Activated effector memory CD4-positive, alpha-beta T cell treated with anti-CD3 and anti-CD28 coated beads, Interleukin-2, amount 50 U/mL, for 16 hours (primary cell): ENCODE measurements around the gene AGR2.
"Not testable (repeated sequence)": the region's sequence is repeated elsewhere in the genome, so short reads cannot be mapped to it uniquely, and the experiment has no call there.

ENCODE experiments used
- DNase-seq: peaks from one replicate; pipeline ENCODE4 v3.0.0-alpha.2; 2020

AGR2 gene

GRCh38 chr7:16804674-16805439 lies at the start of gene AGR2:
TSS of gene AGR2 (minus strand) at chr7:16804999. CDS start at chr7:16801796, 3,203 bp downstream.
- no peak for DNase-seq

GRCh38 chr7:16853189-16853588 lies 48.4 kb upstream of the AGR2 start:
- not testable (repeated sequence) for DNase-seq

GRCh38 chr7:16851829-16852228 lies 47.0 kb upstream of the AGR2 start:
- no peak for DNase-seq

DNA sequence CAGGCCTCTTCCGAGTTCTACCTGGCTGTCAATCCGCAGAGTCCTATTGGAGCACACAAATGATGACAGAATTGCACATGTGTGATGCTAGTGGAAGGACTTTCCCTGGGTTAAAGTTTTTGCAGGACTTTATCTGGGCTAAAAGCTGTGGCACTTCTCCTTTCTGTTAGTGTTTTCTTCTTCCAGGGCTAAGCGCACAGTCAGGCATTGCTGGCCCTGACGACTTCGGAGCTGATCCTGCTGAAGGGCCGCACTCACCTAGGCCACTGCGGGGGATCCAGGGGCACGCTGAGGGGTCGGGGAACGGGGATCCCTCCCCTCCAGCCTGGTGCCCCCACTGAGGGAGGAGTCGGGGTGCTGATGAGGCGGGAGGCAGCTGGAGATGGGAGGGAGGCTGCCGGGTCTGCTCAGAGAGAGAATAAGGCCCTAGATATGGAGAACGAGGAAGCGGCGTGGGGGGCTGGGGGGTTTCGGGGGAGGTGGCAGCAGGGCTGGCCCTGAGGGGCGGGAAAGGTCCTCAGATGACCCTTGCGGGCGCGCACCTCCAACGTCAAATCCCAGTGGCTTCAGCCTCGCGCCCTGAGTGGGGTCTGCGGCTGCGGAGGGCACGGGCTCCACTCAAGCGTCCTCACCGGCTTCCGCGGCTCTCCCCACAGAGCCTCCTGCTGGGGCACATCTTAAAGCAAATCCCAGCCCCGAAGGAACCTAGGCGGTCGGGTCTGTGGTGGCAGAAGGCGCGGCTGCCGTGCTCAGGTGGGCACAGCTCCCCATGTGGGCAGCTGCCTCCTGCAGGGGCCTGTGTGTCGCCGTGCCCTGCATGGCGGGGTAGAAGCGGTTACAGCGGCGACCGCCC lies 46.0 kb upstream of the AGR2 start:
- DNase-seq = no peak

DNA sequence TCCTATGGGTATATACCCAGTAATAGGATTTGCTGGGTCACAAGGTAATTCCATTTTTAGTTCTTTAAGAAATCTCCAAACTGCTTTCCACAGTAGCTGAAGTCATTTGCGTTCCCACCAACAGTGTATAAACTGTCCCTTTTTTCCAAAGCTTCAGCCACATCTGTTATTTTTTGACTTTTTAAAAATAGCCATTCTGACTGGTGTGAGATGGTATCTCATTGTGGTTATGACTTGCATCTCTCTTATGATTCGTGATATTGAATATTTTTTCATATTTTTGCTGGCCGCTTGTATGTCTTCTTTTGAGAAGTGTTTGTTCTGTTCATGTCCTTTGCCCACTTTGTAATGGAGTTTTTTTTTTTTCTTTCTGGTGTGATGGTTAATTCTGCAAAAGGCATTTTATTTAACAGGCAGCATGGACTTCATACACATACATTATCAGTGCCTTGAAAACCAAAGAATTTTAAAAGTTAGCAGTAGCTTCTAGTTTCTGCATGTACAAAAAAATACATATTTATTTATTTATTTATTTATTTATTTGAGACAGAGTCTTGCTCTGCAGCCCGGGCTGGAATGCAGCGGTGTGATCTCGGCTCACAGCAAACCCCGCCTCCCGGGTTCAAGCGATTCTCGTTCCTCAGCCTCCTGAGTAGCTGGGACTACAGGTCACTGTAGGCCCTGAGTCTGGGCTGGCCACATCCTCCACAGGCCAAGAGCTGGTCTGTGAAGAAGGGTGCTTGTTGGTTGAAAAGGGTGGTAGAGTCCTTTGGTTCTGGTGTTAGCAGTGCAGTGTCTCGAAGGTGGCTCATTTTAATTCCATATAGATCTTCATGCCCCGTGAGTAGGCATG lies 44.7 kb upstream of the AGR2 start:
- no peak for DNase-seq

GRCh38 chr7:16847381-16847860 lies 42.6 kb upstream of the AGR2 start:
- no peak for DNase-seq

DNA sequence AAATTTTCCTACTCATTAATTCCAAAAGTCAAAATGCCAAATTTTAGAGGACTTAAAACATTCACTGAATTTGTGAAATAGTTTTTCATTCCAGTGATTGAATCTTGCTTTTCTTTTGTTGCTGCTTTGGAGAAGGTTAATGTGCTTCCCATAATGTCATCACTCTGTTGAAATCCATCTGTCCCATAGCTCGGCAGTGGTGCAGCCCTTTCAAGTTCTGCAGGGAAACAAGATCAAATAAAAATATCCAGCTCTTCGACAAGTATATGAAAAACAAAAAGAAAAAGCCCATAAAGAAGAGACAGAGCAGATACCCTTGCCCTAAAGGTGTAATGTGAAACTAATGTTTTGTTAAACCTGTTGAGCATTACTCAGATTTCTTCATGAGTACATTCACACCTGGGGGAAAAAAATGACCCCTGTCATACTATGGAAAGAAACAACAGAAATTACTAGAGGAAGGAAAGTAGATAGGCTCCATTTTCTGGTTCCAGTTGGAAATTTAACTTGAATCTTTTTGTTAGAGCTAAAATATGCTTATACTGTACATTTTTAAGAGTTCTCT lies 41.9 kb upstream of the AGR2 start:
- DNase-seq = no peak

GRCh38 chr7:16845746-16846145 lies 40.9 kb upstream of the AGR2 start:
- no peak for DNase-seq

DNA sequence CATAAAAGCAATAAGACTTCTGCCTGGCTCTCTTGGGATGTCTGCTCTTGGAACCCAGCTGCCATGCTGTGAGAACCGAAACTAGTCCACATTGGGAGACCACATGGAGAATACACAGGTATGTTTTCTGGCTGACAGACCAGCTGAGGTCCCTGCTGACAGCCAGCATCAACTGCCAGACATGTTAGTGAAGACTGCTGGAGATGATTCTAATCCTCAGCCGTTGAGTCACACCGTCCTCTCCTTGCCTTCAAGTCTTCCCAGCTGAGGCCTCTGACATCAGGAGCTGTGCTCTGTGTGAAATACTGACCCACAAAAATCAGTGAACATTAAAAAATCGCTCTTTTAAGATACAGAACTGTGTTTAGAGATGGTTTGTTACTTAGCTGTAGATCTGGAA lies 36.9 kb upstream of the AGR2 start:
- DNase-seq = no peak

DNA sequence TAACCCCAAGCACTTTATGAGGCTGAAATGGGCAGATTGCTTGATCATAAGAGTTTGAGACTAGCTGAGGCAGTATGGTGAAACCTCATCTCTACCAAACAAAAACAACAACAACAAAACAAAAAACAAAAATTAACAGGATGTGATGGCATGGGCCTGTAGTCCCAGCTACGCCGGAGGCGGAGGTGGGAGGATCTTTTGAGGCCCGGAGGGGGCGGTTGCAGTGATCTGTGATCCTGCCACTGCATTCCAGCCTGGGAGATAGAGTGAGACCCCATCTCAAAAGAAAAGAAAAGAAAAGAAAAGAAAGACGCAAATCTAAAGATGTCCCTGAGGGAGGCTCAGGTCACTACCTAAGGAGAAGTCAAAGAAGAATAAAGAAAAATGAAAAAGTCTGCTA lies 35.3 kb upstream of the AGR2 start:
- no peak for DNase-seq

GRCh38 chr7:16839646-16840045 lies 34.8 kb upstream of the AGR2 start:
- DNase-seq = no peak

DNA sequence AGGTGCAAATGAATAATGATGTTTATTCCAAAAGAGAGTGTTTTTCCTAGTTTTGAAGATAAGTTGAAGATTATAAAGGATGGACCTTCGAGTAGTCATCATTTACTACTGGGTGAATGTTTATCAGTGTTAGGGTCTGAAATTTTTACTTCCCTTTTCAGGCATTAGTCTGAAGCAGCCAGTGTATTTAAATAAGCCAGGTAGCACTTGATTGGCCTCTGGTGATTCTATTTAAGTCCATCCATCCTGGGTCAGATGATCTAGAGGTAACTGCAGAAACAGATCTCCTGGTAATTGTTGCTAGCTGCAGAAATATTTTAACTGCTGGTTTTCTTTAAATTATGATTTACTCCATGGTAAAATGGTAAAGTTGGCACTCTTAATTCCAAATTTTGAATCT lies 34.1 kb upstream of the AGR2 start:
- DNase-seq = no peak

- no peak for DNase-seq
Measured at GRCh38 chr7:16838386-16838785, 33.6 kb upstream of the AGR2 start.

- no peak for DNase-seq
Measured at GRCh38 chr7:16836481-16836880, 31.7 kb upstream of the AGR2 start.

- DNase-seq = no peak
Measured at GRCh38 chr7:16833373-16833772, 28.6 kb upstream of the AGR2 start.

DNA sequence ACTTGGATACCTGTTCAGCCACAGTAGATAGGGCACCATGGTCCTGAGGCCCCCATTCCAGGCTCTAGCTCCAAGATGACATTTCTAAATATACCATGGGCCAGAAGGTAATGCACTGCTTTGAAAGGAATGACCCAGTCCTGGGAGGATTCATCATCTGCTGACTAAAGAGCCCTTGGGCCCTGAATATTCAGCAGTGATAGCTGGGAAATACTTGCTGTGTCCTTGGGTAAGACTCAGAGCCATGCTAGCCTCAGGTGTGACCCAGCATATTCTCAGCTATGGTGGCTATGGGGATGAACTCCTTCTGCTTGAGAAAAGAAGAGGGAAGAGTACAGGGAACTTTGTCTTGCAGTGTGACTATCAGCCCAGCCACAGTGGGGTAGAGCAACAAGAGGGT lies 21.3 kb upstream of the AGR2 start:
- DNase-seq = no peak

DNA sequence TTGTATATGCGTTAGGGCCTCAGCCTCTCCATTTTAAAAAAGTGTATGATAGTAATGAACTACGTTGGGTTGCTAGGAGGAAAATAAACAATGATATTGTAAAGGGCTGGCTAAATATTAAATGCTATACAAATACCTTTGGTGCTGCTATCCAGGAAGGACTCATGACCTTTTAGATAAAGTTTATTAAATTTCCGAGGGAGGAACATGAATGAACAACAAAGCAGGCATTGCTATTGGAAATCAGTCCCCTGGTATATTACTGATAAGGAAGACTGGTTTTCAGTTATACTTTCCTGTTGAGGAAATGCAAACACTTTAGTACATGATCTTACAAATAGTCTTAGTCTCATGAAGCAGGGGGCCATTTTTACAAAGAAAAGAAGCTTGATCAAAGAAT lies 17.2 kb upstream of the AGR2 start:
- no peak for DNase-seq

GRCh38 chr7:16818732-16819131 lies 13.9 kb upstream of the AGR2 start:
- no peak for DNase-seq

GRCh38 chr7:16817536-16817935 lies 12.7 kb upstream of the AGR2 start:
- DNase-seq = no peak

DNA sequence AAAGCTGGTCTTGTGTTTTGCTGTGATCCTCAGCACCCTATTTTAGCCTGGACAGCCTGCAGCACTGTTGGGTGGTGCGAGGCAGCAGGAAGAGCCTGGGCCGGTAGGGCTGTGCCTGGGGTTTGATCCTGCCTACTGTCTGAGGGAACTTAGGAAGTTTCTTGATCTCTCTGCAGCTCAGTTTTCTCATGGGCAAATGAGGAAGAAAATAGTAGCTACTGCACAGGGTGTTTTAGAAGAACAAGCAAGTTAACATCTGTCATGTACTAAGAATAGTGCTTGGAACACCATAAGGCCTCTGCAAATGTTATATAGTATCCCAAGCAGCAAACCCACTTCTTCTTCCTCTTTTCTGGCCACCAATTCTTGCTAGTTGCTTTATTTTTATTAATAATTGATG lies 12.0 kb upstream of the AGR2 start:
- no peak for DNase-seq

GRCh38 chr7:16815001-16815400 lies 10.2 kb upstream of the AGR2 start:
- no peak for DNase-seq

DNA sequence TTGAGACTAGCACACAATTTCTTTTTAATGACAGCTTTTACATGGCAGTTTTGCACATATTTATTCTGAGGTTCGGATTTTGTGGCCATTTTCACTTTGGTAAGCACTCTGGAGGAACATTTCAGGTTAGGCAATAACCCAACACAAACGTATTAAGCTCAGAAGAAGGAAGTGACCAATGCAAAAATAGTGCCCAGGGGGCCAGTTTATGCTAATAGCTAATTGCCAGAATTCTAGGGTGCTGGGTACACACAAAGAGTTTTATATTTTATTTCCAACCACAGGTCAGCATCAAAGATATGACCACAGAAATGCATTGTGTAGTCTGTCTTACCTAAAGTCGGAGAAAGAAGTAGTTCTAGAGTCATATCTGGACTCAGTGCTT lies 8.4 kb upstream of the AGR2 start:
- no peak for DNase-seq
